ENCODE results near the gene BCL6B.

The BCL6B gene

DNA sequence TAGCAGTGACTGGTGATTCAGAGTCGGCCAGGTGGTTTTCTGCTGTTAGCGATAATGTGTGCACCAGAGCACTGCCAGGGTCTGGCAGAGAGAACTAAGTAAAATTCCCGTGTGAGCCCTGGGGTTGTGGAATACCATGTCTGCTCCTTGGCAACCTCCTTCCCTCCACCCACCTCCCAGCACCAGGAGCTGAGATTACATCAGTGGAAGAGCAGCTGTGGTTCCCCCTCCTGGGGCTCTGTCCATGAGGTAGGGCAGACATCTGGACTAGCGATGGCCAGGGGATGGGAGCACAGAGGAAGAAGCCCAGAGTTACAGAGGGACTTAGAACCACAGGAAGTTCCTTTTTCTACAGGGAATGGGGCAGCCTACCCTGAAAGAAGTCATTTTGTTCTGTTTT is 41.4 kb downstream of the BCL6B start:
- no peak overlapping the region for H3K27ac ChIP-seq (ENCODE audit: low read depth, low read length)
- H3K36me3 ChIP-seq (ENCODE audit: insufficient read depth, low read length): no peaks in the 10 kb centered on the region
- H2AFZ ChIP-seq (ENCODE audit: low read length, unreplicated experiment): no peak overlapping the region
- no peaks in the 10 kb centered on the region for H3K79me2 ChIP-seq (ENCODE audit: control insufficient read depth, insufficient read depth, low read length, unreplicated experiment)
- H3K27me3 ChIP-seq (ENCODE audit: insufficient read depth, low read length): no peaks in the 10 kb centered on the region; the same call in 1 of the 2 replicates
- no peak overlapping the region for H3K4me3 ChIP-seq (ENCODE audit: low read depth, low read length)
- peaks cover 23% of the 10 kb centered on the region for H3K4me1 ChIP-seq (ENCODE audit: control insufficient read depth, insufficient read depth, low read length, unreplicated experiment)

DNA sequence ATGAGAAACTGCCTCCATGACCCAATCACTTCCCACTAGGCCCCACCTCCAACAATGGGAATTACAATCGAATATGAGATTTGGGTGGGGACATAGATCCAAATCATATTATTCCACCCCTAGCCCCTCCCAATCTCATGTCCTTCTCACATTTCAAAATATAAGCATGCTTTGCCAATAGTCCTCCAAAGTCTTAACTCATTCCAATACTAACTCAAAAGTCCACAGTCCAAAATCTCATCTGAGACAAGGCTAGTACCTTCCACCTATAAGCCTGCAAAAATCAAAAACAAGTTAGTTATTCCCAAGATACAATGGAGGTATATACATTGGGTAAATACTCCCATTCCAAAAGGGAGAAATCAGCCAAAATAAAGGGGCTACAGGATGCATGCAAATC is 44.3 kb downstream of the BCL6B start:
- H2AFZ ChIP-seq (ENCODE audit: low read length, unreplicated experiment): no peak overlapping the region
- H3K4me1 ChIP-seq (ENCODE audit: control insufficient read depth, insufficient read depth, low read length, unreplicated experiment): peaks cover 11% of the 10 kb centered on the region
- H3K27ac ChIP-seq (ENCODE audit: low read depth, low read length): no peak overlapping the region
- no peaks in the 10 kb centered on the region for H3K36me3 ChIP-seq (ENCODE audit: insufficient read depth, low read length)
- H3K4me3 ChIP-seq (ENCODE audit: low read depth, low read length): no peak overlapping the region
- peaks cover 11% of the 10 kb centered on the region for H3K27me3 ChIP-seq (ENCODE audit: insufficient read depth, low read length)
- no peaks in the 10 kb centered on the region for H3K79me2 ChIP-seq (ENCODE audit: control insufficient read depth, insufficient read depth, low read length, unreplicated experiment)

DNA sequence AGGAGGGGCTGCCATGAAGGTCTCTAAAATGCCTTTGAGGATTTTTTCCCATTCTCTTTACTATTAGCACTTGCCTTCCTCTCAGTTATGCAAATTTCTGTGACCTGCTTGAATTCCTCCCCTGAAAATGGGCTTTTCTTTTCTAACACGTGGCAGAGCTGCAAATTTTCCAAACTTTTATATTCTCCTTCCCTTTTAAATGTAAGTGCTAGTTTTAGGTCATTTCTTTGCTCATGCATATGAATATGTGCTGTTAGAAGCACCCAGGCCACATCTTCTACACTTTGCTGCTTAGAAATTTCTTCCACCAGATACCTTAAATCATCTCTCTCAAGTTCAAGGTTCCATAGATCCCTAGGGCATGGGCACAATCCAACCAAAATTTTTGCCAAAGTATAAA is 45.4 kb downstream of the BCL6B start:
- Histone ChIP-seq H3K4me1 (ENCODE audit: control insufficient read depth, insufficient read depth, low read length, unreplicated experiment) (peaks cover 6% of the 10 kb centered on the region), H2AFZ (ENCODE audit: low read length, unreplicated experiment) (no peak overlapping the region), H3K27me3 (ENCODE audit: insufficient read depth, low read length) (peaks cover 22% of the 10 kb centered on the region), H3K27ac (ENCODE audit: low read depth, low read length) (no peak overlapping the region), H3K79me2 (ENCODE audit: control insufficient read depth, insufficient read depth, low read length, unreplicated experiment) (no peaks in the 10 kb centered on the region), H3K4me3 (ENCODE audit: low read depth, low read length) (no peak overlapping the region), H3K36me3 (ENCODE audit: insufficient read depth, low read length) (no peaks in the 10 kb centered on the region)

DNA sequence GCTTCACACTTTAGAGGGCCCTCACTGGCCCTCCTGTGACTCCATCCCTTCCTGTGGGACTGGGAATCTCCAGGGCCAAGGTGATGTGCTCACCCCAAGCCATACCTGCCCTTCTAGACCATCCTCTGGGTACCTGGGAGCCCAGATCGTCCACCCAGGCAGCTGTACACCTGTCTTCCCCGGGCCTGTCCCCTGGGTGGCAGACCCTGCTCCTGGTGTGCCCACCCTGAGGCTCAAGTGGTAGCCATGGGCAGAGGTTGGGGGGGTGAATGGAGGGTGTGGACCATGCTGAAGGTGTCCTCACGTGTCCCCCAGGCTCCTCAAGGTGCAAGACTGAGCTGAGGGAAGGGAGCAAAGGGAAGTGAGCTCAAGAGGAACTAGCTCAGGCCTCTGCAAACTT is 47.9 kb downstream of the BCL6B start:
- Histone ChIP-seq H2AFZ (ENCODE audit: low read length, unreplicated experiment) (no peak overlapping the region), H3K36me3 (ENCODE audit: insufficient read depth, low read length) (no peaks in the 10 kb centered on the region), H3K27ac (ENCODE audit: low read depth, low read length) (no peak overlapping the region), H3K27me3 (ENCODE audit: insufficient read depth, low read length) (peaks cover 29% of the 10 kb centered on the region), H3K79me2 (ENCODE audit: control insufficient read depth, insufficient read depth, low read length, unreplicated experiment) (no peaks in the 10 kb centered on the region), H3K4me1 (ENCODE audit: control insufficient read depth, insufficient read depth, low read length, unreplicated experiment) (no peaks in the 10 kb centered on the region), H3K4me3 (ENCODE audit: low read depth, low read length) (no peak overlapping the region)

DNA sequence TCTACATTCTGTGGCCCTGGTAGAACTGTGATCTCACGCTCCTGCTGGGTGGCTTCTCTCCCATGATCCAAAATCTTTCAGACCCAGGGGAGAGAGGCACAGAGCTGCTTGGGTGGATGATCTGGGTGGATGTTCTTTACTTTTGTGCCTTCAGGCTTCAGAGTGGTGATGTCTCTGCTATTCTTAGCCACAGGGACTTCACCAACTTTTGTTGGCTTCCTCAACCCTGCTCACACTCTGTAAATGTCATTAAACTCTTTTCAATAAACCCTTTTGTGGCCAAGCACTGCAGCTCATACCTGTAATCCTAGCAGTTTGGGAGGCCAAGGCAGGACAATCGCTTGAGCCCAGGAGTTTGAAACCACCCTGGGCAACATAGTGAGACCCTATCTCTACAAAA is 49.6 kb downstream of the BCL6B start:
- Histone ChIP-seq H2AFZ (ENCODE audit: low read length, unreplicated experiment) (no peak overlapping the region), H3K27ac (ENCODE audit: low read depth, low read length) (no peak overlapping the region), H3K36me3 (ENCODE audit: insufficient read depth, low read length) (no peaks in the 10 kb centered on the region), H3K79me2 (ENCODE audit: control insufficient read depth, insufficient read depth, low read length, unreplicated experiment) (no peaks in the 10 kb centered on the region), H3K4me1 (ENCODE audit: control insufficient read depth, insufficient read depth, low read length, unreplicated experiment) (no peaks in the 10 kb centered on the region), H3K4me3 (ENCODE audit: low read depth, low read length) (no peak overlapping the region), H3K27me3 (ENCODE audit: insufficient read depth, low read length) (peaks cover 29% of the 10 kb centered on the region)

DNA sequence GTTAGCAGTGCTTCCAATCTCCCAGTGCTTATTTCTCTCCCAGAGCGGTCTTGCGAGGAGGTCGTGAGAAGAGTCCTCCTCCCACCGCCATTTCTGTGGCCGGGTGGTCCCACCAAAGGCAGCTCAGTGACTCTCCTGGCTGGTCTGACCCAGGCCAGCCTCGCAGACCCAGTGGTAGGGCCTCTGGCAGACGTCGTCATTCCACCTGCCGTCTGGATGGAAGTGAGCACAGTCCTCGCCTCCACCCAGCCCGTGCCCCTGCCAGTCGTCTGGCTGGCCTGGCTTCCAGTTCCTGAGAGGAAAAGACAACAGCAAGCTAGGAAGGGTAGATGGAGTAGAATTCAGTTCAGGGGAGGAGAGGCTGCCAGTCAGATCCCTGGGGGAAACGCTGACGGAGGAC is 52.1 kb downstream of the BCL6B start:
- H3K4me1 ChIP-seq (ENCODE audit: control insufficient read depth, insufficient read depth, low read length, unreplicated experiment): no peaks in the 10 kb centered on the region
- H3K4me3 ChIP-seq (ENCODE audit: low read depth, low read length): no peak overlapping the region
- H3K79me2 ChIP-seq (ENCODE audit: control insufficient read depth, insufficient read depth, low read length, unreplicated experiment): no peaks in the 10 kb centered on the region
- no peak overlapping the region for H2AFZ ChIP-seq (ENCODE audit: low read length, unreplicated experiment)
- no peaks in the 10 kb centered on the region for H3K36me3 ChIP-seq (ENCODE audit: insufficient read depth, low read length)
- peaks cover 31% of the 10 kb centered on the region for H3K27me3 ChIP-seq (ENCODE audit: insufficient read depth, low read length)
- no peak overlapping the region for H3K27ac ChIP-seq (ENCODE audit: low read depth, low read length)

DNA sequence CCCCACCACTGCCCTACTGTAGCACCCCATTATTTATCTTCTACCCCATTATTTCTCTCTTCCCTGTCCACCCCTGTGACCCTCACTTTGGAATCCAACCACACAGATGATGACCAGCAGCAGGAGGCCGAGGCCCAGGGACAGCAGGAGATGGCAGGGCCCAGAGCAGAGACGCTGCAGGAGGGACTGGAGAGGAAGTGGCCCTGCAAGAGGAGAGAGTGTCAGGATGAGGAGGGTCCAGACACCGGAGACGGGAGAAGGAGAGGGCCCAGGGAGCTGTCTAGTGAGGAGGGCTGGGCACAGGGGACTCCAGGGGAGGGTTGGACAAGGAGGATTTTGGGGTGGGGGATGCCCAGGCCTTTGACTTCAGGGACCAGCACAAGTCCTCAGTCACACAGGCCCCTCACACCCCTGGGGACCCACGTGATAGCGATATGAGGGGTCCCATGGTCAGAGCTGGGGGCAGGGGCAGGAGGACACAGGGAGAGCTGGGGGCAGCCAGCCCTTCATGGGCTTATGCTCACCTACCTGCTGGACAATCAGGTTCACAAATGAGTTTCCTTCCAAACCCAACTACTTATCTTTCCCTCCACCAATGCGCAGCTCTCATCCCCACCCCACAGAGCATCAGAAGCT is 55.2 kb downstream of the BCL6B start:
- Histone ChIP-seq H3K79me2 (ENCODE audit: control insufficient read depth, insufficient read depth, low read length, unreplicated experiment) (no peaks in the 10 kb centered on the region), H3K36me3 (ENCODE audit: insufficient read depth, low read length) (no peaks in the 10 kb centered on the region), H3K4me3 (ENCODE audit: low read depth, low read length) (no peak overlapping the region), H3K27ac (ENCODE audit: low read depth, low read length) (no peak overlapping the region), H3K27me3 (ENCODE audit: insufficient read depth, low read length) (peaks cover 23% of the 10 kb centered on the region), H2AFZ (ENCODE audit: low read length, unreplicated experiment) (no peak overlapping the region), H3K4me1 (ENCODE audit: control insufficient read depth, insufficient read depth, low read length, unreplicated experiment) (no peaks in the 10 kb centered on the region)

DNA sequence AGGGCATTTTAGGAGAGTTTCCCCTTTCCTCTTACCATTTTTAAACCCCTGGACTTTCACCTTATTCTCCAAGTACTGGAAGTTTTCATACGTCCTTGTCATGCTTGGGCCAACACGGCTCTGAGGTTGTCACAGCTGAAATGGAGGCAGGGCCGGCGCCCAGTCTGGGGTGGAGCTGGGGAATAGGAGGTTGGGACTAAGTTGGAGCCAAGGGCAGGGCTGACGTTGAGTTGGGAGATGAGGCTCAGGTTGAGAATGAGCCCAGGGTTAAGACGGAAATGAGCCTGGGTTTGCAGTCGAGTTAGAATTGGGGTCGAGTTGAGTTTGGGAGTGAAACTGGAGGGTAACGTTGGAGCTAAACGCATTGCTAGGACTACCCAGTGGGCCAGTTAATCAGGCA is 55.9 kb downstream of the BCL6B start:
- Histone ChIP-seq H3K4me3 (ENCODE audit: low read depth, low read length) (no peak overlapping the region), H3K36me3 (ENCODE audit: insufficient read depth, low read length) (no peaks in the 10 kb centered on the region), H3K4me1 (ENCODE audit: control insufficient read depth, insufficient read depth, low read length, unreplicated experiment) (peaks cover 4% of the 10 kb centered on the region), H3K27ac (ENCODE audit: low read depth, low read length) (no peak overlapping the region), H3K79me2 (ENCODE audit: control insufficient read depth, insufficient read depth, low read length, unreplicated experiment) (no peaks in the 10 kb centered on the region), H2AFZ (ENCODE audit: low read length, unreplicated experiment) (no peak overlapping the region), H3K27me3 (ENCODE audit: insufficient read depth, low read length) (peaks cover 19% of the 10 kb centered on the region)

All from ACC112 (cell line).